GM15510 (cell line): Measurements from ENCODE around the gene AGBL1.

ENCODE experiments used
- POLR2A ChIP-seq: IDR thresholded peaks from 3 replicates; pipeline ENCODE4 v1.6.1; 2011; ENCODE audit warnings: borderline replicate concordance; ENCODE audit not compliant: insufficient read length; ENCODE audit errors: extremely low read depth

The AGBL1 gene

GRCh38 chr15:86483936-86484335 lies 404.3 kb downstream of the AGBL1 start:
- TF ChIP-seq POLR2A = no peak

GRCh38 chr15:86488046-86488445 lies 408.4 kb downstream of the AGBL1 start:
- TF ChIP-seq POLR2A = no peak

- TF ChIP-seq POLR2A = no peak
Measured at GRCh38 chr15:86489981-86490380, 410.3 kb downstream of the AGBL1 start.

- TF ChIP-seq POLR2A = no peak
Measured at GRCh38 chr15:86491118-86491517, 411.4 kb downstream of the AGBL1 start.

- no peak for TF ChIP-seq POLR2A
Measured at GRCh38 chr15:86493884-86494283, 414.2 kb downstream of the AGBL1 start.

GRCh38 chr15:86494475-86494874 lies 414.8 kb downstream of the AGBL1 start:
- TF ChIP-seq POLR2A = no peak

- no peak for TF ChIP-seq POLR2A
Measured at GRCh38 chr15:86502301-86502700, 422.6 kb downstream of the AGBL1 start.

GRCh38 chr15:86505951-86506350 lies 426.3 kb downstream of the AGBL1 start:
- TF ChIP-seq POLR2A = no peak

DNA sequence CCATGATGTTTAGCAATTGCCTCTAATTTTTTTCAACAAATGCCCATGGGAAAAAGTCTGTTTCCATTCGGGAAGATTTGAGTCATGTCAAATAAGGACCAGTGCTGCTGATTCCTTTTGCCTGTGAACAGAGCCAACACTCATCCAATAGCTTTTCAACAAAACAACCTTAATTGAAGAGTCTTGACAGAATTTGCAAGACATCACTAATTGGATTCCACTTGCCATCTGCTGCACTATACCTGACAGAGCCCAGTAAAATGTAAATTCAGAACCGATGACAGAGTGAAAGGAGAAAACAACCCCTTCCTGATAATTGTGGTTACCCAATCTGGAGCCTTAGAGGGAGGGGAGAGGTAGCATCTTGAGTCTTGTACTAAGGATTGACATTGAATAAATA lies 426.7 kb downstream of the AGBL1 start:
- no peak for TF ChIP-seq POLR2A

DNA sequence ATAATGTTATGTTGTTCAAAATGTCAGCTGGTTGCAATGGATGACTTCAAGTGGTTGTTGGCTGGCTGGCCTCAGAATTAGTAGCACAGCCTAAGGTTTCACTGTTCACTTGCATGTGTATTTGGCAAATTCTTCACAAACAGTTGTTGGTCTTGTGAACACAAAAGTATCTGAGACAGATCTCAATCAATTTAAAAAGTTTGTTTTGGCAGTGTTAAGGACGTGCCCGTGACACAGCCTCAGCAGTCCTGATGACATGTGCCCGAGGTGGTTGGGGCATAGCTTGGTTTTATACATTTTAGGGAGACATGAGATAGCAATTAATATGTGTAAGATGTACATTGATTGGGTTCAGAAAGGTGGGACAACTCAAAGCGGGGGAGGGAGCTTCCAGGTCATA lies 436.0 kb downstream of the AGBL1 start:
- no peak for TF ChIP-seq POLR2A

DNA sequence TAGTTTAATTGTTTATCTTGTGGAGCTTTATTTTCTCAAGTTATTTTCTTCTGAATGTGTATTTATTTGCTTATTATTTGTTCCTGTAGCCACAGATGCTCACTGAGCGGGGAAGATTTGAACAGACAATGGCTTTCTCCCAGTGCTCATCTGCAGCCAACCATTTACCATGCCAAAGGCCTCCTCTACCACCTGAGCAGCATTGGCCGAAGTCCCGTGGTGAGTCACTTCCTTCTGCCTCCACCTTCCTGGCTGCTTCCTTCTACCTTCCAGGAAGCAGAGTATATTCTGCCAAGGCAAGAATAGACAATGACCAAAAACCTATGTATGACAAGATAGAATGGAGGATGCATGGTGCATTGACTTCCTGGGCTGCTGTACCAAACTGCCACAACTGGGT lies 443.1 kb downstream of the AGBL1 start:
- no peak for TF ChIP-seq POLR2A

- no peak for TF ChIP-seq POLR2A
Measured at GRCh38 chr15:86526938-86527690, 447.4 kb downstream of the AGBL1 start.

GRCh38 chr15:86538141-86538540 lies 458.5 kb downstream of the AGBL1 start:
- no peak for TF ChIP-seq POLR2A

DNA sequence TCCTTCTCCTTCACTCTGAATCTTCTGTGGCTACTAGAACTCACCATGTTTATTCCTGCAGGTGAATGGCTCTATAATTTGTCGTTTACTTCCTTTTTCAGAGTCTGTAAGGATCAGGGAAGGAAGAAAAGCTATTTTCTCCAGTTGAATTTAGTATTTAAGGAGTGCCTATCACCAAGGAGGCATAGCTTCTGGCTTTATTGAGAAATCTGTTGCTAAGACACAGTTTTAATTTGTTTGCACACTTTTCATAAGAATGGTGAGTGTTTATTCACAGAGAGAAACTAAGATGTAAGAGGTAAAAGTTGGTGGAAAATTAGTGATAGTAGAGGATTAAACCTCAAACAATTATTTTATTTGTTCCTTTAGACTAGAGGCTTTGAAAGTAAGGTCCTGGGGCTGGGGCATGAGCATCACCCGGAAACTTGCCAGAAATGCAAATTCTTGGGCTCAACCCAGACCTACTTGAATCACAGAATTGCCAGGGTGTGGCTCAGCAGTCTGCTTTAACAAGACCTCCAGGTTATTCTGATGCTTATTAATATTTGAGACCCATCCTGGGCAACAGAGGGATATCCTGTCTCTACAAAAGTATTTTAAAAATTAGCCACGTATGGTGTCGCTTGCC lies 461.3 kb downstream of the AGBL1 start:
- no peak for TF ChIP-seq POLR2A

DNA sequence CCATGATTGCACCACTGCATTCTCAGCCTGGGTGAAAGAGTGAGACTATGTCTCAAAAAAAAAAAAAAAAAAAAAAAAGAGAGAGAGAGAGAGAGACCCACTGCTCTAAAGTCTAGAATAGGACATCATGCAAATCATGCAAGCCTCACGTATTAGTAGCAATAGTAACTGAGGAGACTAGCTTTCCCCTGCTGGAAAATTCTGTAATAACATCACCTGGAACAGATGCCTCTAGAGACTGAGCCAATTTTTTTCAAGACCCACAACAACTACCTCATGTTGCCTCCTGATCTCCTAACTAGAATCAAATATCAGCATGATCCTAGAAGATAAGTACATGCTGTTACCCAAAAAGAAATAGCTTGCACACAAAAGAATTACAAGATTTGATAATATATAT lies 461.9 kb downstream of the AGBL1 start:
- no peak for TF ChIP-seq POLR2A

DNA sequence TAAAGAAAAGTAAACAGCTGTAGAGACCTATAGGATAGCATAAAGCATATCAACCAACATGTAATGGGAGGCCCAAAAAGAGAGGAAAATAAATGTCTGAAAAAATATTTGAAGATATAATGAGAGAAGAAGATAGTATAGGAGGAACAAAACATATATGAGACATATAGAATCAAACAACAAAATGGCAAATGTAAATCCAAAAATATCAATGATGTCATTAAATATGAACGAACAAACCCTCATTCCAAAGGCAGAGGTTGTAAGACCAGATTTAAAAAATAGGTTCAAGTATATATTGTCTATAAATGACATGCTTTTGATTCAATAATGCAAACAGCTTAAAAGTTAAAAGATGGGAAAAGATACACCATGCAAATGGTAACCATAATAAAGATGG lies 470.4 kb downstream of the AGBL1 start:
- TF ChIP-seq POLR2A = no peak
